Endothelial cell of umbilical vein (primary cell): ENCODE measurements around the gene EML4. TPM values are rescaled to one million over a fixed set of nuclear protein-coding genes. Genes with fewer than 3 reads are reported as not detected.

Source experiments
- BruUV-seq: library from RNA; stranded (reverse); fragments of 400-500 nt; replicated peaks from 2 replicates; lab custom pipeline; 2021; lab: Mats Ljungman, UMichigan
- CTCF ChIA-PET: fragments of 300-600, 350-600 bp; sonication (Branson Sonifier 250); formaldehyde crosslinking; loops from one replicate; lab custom pipeline; 2021; ENCODE audit warnings: antibody characterized with exemption, inconsistent platforms; lab: Charles Lee
- POLR2A ChIA-PET: fragments of 300-600, 350-600 bp; sonication (Branson Sonifier 250); formaldehyde crosslinking; loops from one replicate; lab custom pipeline; 2021; ENCODE audit warnings: antibody characterized with exemption, inconsistent platforms; lab: Charles Lee
- DNase-seq: peaks from one replicate; pipeline ENCODE4 v3.0.0-alpha.2; 2011; ENCODE audit warnings: low read depth, low spot score
- FAIRE-seq: peaks from 2 replicates; lab custom pipeline; 2011; peaks lifted over from hg19 to GRCh38; lab: Jason Lieb, UNC
- H2AFZ ChIP-seq: 2 replicates; pipeline ENCODE4 v1.6.0; 2012; ENCODE audit warnings: low read depth, low read length, control low read depth, inconsistent platforms
- H3K27ac ChIP-seq: 2 replicates; pipeline ENCODE4 v1.5.1; 2011; ENCODE audit warnings: low read depth, mild to moderate bottlenecking, control low read depth, low read length, moderate library complexity; ENCODE audit not compliant: insufficient read depth
- H3K27me3 ChIP-seq, 2 experiments: 2 replicates each; pipeline versions ENCODE4 v1.6.0 to v1.6.1; 2011; ENCODE audit warnings: low read length in 2 of 2, mixed read lengths in 1 of 2; ENCODE audit not compliant: control insufficient read depth in 2 of 2, insufficient read depth in 2 of 2
- H3K36me3 ChIP-seq, 2 experiments: 2 replicates in 1 of 2; 3 replicates in 1 of 2; pipeline ENCODE4 v1.5.1; 2011; ENCODE audit warnings: low read length in 2 of 2, mild to moderate bottlenecking in 1 of 2, moderate library complexity in 1 of 2; ENCODE audit not compliant: control insufficient read depth in 2 of 2, insufficient read depth in 2 of 2; ENCODE audit errors: extremely low read depth in 1 of 2
- H3K4me1 ChIP-seq: 3 replicates; pipeline ENCODE4 v1.5.1; 2011; ENCODE audit warnings: mild to moderate bottlenecking, low read length; ENCODE audit not compliant: control insufficient read depth, insufficient read depth; ENCODE audit errors: extremely low read depth
- H3K4me2 ChIP-seq: 2 replicates; pipeline ENCODE4 v1.6.1; 2011; ENCODE audit warnings: low read length, control low read depth, mixed read lengths; ENCODE audit not compliant: insufficient read depth
- H3K4me3 ChIP-seq, 3 experiments: fragments of 200-600 bp in 1 of 3; sonication (generic), shearing (Covaris generic) in 1 of 3; replicated peaks in 1 of 3; 2 replicates each; pipeline ENCODE4 v1.5.1; 2011 to 2016; ENCODE audit warnings: control low read depth in 3 of 3, low read length in 3 of 3, mild to moderate bottlenecking in 2 of 3, inconsistent platforms in 1 of 3, low read depth in 1 of 3, moderate library complexity in 1 of 3; ENCODE audit not compliant: insufficient read depth in 1 of 3
- H3K79me2 ChIP-seq: 2 replicates; pipeline ENCODE4 v1.6.0; 2012; ENCODE audit warnings: low read length, inconsistent platforms; ENCODE audit not compliant: control insufficient read depth, insufficient read depth
- H3K9ac ChIP-seq: replicated peaks from 2 replicates; pipeline ENCODE3; 2011; ENCODE audit warnings: low read length, control low read depth; ENCODE audit not compliant: insufficient read depth; ENCODE audit errors: extremely low read depth
- H3K9me1 ChIP-seq: replicated peaks from 3 replicates; pipeline ENCODE4 v1.6.0; 2011; ENCODE audit warnings: mild to moderate bottlenecking, low read length; ENCODE audit not compliant: control insufficient read depth, insufficient read depth; ENCODE audit errors: extremely low read depth
- H3K9me3 ChIP-seq: replicated peaks from 2 replicates; pipeline ENCODE4 v1.5.1; 2012; ENCODE audit warnings: low read length, inconsistent platforms; ENCODE audit not compliant: control insufficient read depth, insufficient read depth
- H4K20me1 ChIP-seq: replicated peaks from 2 replicates; pipeline ENCODE3; 2011; ENCODE audit warnings: mild to moderate bottlenecking, low read length; ENCODE audit not compliant: control insufficient read depth, insufficient read depth; ENCODE audit errors: extremely low read depth
- EZH2 ChIP-seq: IDR thresholded peaks from 2 replicates; pipeline ENCODE4 v1.6.1; 2012; ENCODE audit warnings: borderline replicate concordance, low read depth, mild to moderate bottlenecking, moderate library complexity, low read length, inconsistent platforms; ENCODE audit not compliant: severe bottlenecking
- FOS ChIP-seq: IDR thresholded peaks from 2 replicates; pipeline ENCODE4 v1.6.1; 2011; ENCODE audit warnings: mild to moderate bottlenecking, low read length, moderate library complexity, borderline replicate concordance; ENCODE audit not compliant: insufficient read depth
- GATA2 ChIP-seq: IDR thresholded peaks from 2 replicates; pipeline ENCODE4 v1.7.0; 2011; ENCODE audit warnings: low read depth, mild to moderate bottlenecking, moderate library complexity, mixed read lengths, low read length; ENCODE audit not compliant: insufficient read length, insufficient read depth
- JUN ChIP-seq: IDR thresholded peaks from 2 replicates; pipeline ENCODE4 v1.6.1; 2011; ENCODE audit warnings: borderline replicate concordance, low read depth; ENCODE audit not compliant: insufficient read length, insufficient read depth
- MYC ChIP-seq: IDR thresholded peaks from one replicate; pipeline ENCODE4 v1.6.1; 2011; ENCODE audit warnings: mild to moderate bottlenecking, low read depth, low read length
- POLR2A ChIP-seq: IDR thresholded peaks from 2 replicates; pipeline ENCODE4 v1.6.1; 2012; ENCODE audit warnings: low read depth, mild to moderate bottlenecking, control low read depth, low read length
- POLR2AphosphoS5 ChIP-seq: IDR thresholded peaks from 2 replicates; pipeline ENCODE4 v1.6.1; 2012; ENCODE audit warnings: low read depth, mild to moderate bottlenecking, control low read depth, low read length, moderate library complexity; ENCODE audit not compliant: insufficient read depth
- dilution Hi-C: fragments of 300-500 bp; cut with MboI; formaldehyde crosslinking; loops from one replicate; pipeline ENCODE4 v1.15.0; 2019; ENCODE audit warnings: low sequenced_read_pairs; ENCODE audit not compliant: extremely low pct_ligation_motif_present
- intact Hi-C: fragments of 100-400 bp; cut with micrococcal nuclease; formaldehyde crosslinking; loops from one replicate; pipeline ENCODE4 v1.10.0; 2022
- polyA plus RNA-seq, 4 experiments: library from polyadenylated mRNA; depleted of rRNA in 3 of 4; stranded (reverse) in 3 of 4; unstranded in 1 of 4; fragments of >200 nt; gene quantifications; 2 replicates each; pipeline versions ENCODE4 v1.2.1 to v1.2.3, GENCODE V29; 2011 to 2012; ENCODE audit warnings: missing spikeins in 1 of 4
- total RNA-seq: library from RNA; stranded (reverse); gene quantifications from 2 replicates; pipeline ENCODE4 v1.2.3, GENCODE V29; 2021
- TF ChIP-seq, protein P1 (sequence below), 2 donors: IDR thresholded peaks; 1 replicate in 1 of 2; 2 replicates in 1 of 2; pipeline ENCODE4 v1.5.1; 2011; ENCODE audit warnings: low read length in 2 of 2, mild to moderate bottlenecking in 2 of 2, moderate library complexity in 2 of 2, control low read depth in 1 of 2, inconsistent platforms in 1 of 2, low read depth in 1 of 2; ENCODE audit not compliant: insufficient read depth in 1 of 2; ENCODE audit errors: extremely low read depth in 1 of 2
- TF ChIP-seq, protein P2 (sequence below): IDR thresholded peaks from 2 replicates; pipeline ENCODE4 v1.6.1; 2011; ENCODE audit not compliant: insufficient read depth, insufficient read length

Gene EML4
- total and polyA plus RNA-seq, 2 donors (not counting 3 experiments of a cell fraction or from before 2014, with no cell fraction given): 13.3 to 32.0 TPM

DNA sequence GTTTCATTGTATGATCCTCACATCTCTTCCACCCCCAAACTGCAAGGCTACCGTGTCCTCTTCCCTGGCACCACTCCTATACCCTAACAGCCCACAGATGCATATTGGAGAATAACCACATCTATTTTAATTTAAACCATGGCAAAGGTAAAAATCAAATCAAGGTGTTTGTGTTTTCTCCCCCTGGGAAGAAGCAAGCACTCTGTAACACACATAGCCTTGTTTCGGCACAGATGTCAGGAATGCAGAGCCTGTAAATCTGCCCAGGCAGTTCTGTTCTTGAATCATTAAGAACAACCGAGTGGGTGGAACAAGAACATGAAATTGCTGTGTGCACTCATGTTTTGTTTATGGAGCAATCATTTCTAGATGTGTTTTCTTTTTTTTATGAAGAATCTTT is 198.7 kb downstream of the EML4 start:
- no peaks in the 10 kb centered on the region for H3K4me1 ChIP-seq
- TF ChIP-seq GATA2 (no peak), MYC (no peak), FOS (no peak), EZH2 (no peak), POLR2A (no peak), JUN (no peak), POLR2AphosphoS5 (no peak)
- TF ChIP-seq, protein P1, sequence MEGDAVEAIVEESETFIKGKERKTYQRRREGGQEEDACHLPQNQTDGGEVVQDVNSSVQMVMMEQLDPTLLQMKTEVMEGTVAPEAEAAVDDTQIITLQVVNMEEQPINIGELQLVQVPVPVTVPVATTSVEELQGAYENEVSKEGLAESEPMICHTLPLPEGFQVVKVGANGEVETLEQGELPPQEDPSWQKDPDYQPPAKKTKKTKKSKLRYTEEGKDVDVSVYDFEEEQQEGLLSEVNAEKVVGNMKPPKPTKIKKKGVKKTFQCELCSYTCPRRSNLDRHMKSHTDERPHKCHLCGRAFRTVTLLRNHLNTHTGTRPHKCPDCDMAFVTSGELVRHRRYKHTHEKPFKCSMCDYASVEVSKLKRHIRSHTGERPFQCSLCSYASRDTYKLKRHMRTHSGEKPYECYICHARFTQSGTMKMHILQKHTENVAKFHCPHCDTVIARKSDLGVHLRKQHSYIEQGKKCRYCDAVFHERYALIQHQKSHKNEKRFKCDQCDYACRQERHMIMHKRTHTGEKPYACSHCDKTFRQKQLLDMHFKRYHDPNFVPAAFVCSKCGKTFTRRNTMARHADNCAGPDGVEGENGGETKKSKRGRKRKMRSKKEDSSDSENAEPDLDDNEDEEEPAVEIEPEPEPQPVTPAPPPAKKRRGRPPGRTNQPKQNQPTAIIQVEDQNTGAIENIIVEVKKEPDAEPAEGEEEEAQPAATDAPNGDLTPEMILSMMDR (IDR thresholded peaks at IDR 0.05; ENCODE audit: extremely low read depth in 1 of 2, insufficient read depth in 1 of 2, low read depth in 1 of 2, low read length in 2 of 2): no peak
- TF ChIP-seq, protein P2, sequence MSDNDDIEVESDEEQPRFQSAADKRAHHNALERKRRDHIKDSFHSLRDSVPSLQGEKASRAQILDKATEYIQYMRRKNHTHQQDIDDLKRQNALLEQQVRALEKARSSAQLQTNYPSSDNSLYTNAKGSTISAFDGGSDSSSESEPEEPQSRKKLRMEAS: no peak
- no peak overlapping the region for H2AFZ ChIP-seq
- no peaks in the 10 kb centered on the region for H3K9me3 ChIP-seq
- no peaks in the 10 kb centered on the region for H3K9me1 ChIP-seq
- CTCF ChIA-PET: interaction anchor here (2.1 kb wide), 1 partner anchor 15 kb away, joined by 5 read pairs; no protein-coding TSS in a partner anchor
- POLR2A ChIA-PET: no interaction called here
- no peaks in the 10 kb centered on the region for H3K36me3 ChIP-seq
- dilution Hi-C loops: no loop called here
- no peaks in the 10 kb centered on the region for H4K20me1 ChIP-seq
- H3K27ac ChIP-seq: no peak overlapping the region
- intact Hi-C loops: no loop called here
- H3K79me2 ChIP-seq: no peaks in the 10 kb centered on the region
- no peak overlapping the region for H3K4me3 ChIP-seq
- no TSS peak for BruUV-seq
- DNase-seq (no peak), FAIRE-seq (no peak)
- peaks cover 6 to 10% of the 10 kb centered on the region in 2 experiments for H3K27me3 ChIP-seq
- H3K9ac ChIP-seq: no peak overlapping the region
- H3K4me2 ChIP-seq: no peak overlapping the region
